PC-3 (cell line): ENCODE results near the gene CPNE7.

Source experiments
- CTCF ChIP-seq: fragments of 300-600 bp; sonication (generic); conservative IDR thresholded peaks from 2 replicates; pipeline ENCODE4 v1.5.1; 2017; ENCODE audit warnings: antibody characterized with exemption, low read depth, mild to moderate bottlenecking, low read length
- EZH2 ChIP-seq: fragments of 300-600 bp; sonication (generic); IDR thresholded peaks from one replicate; pipeline ENCODE4 v1.6.1; 2017; ENCODE audit warnings: antibody characterized with exemption, mild to moderate bottlenecking, low read length; ENCODE audit not compliant: unreplicated experiment
- EZH2phosphoT487 ChIP-seq: fragments of 300-600 bp; sonication (generic); IDR thresholded peaks from 2 replicates; pipeline ENCODE4 v1.6.1; 2018; ENCODE audit warnings: mild to moderate bottlenecking, antibody characterized with exemption, low read length, borderline replicate concordance

- TF ChIP-seq CTCF (no peak), EZH2 (no peak), EZH2phosphoT487 (no peak)
Observed at GRCh38 chr16:89564476-89565255, 10.9 kb upstream of the CPNE7 start.
